Pancreas (tissue), 10 donors: ENCODE results near the gene HHAT. TPM values are rescaled to one million over a fixed set of nuclear protein-coding genes. Genes with fewer than 3 reads are reported as not detected.

Experiments
- ATAC-seq, 4 donors: fragments of 200-7000 bp; cut with Tn5 transposase; one replicate each; pipeline versions ENCODE4 v1.8.0 to v1.9.1; 2020; ENCODE audit warnings: mild to moderate bottlenecking in 4 of 4, moderate library complexity in 4 of 4
- DNase-seq, 6 donors: peaks; one replicate each; pipeline ENCODE4 v3.0.0-alpha.2; 2020
- FAIRE-seq: peaks from 2 replicates; lab custom pipeline; 2012; peaks lifted over from hg19 to GRCh38; lab: Jason Lieb, UNC
- H3K27ac ChIP-seq, 4 donors: fragments of 200-600 bp; sonication (generic); 1 replicate in 3 of 4; 2 replicates in 1 of 4; pipeline versions ENCODE4 v1.5.0 to v1.8.0; 2020
- H3K27me3 ChIP-seq, 4 donors: fragments of 200-600 bp; one replicate each; pipeline ENCODE4 v1.8.0; 2021
- H3K36me3 ChIP-seq, 3 donors: fragments of 200-600 bp; sonication (generic) in 1 of 3; one replicate each; pipeline versions ENCODE4 v1.5.0 to v1.8.0; 2020 to 2021
- H3K4me1 ChIP-seq, 3 donors: fragments of 200-600 bp; one replicate each; pipeline ENCODE4 v1.8.0; 2021
- H3K4me3 ChIP-seq, 4 donors: fragments of 200-600 bp; sonication (generic) in 2 of 4; one replicate each; pipeline versions ENCODE4 v1.5.0 to v1.8.0; 2020 to 2021
- H3K9me3 ChIP-seq, 4 donors: fragments of 200-600 bp; one replicate each; pipeline ENCODE4 v1.8.0; 2021
- CTCF ChIP-seq, 4 donors: fragments of 200-600 bp; sonication (generic) in 3 of 4; IDR thresholded peaks; one replicate each; pipeline versions ENCODE4 v1.5.0 to v1.8.0; 2021; ENCODE audit warnings: antibody characterized with exemption in 4 of 4
- WGBS, 2 donors: extraction: QIAGEN DNeasy Blood & Tissue Kit; methylation state at CpG; one replicate each; pipeline ENCODE4 v1.1.7; 2013; 5-methylcytosine and 5-hydroxymethylcytosine counted together
- intact Hi-C, 3 donors: fragments of 100-400 bp; cut with DNase I; formaldehyde crosslinking; loops; one replicate each; pipeline versions ENCODE4 v1.11.1 to v1.14.2; 2022
- polyA plus RNA-seq, 2 donors: library from polyadenylated mRNA; stranded (reverse); fragments of 200-250 nt; gene quantifications; one replicate each; pipeline ENCODE4 v1.2.3, GENCODE V29; 2013
- total RNA-seq, 6 donors: library from RNA; stranded (reverse); fragmentation: NEBNext Ultra II Directional in 4 of 6; extraction: Animal tissue kit (Norgen Biotek cat#: 25700) in 4 of 6; gene quantifications; one replicate each; pipeline versions ENCODE4 v1.2.1 to v1.2.4, GENCODE V29; 2021 to 2023
- donor health status: healthy with polysubstance abuse.
- donor health status: DM: no; HTN: no; CAD: no; lungs with moderate emphysema.
- donor health status: DM: no; HTN: no; CAD: no.
- donor health status: control.
- donor health status: control.
- donor health status: Bipolar disorder and iron deficiency.
- donor health status: DM: yes; HTN: yes; CAD: no.
- donor health status: DM: no; HTN: no; CAD: no.
- donor health status: DM: no; HTN: no; CAD: no.
- donor health status: DM: yes; HTN: yes; CAD: no.

HHAT gene
- total and polyA plus RNA-seq, 8 donors: 1.3 to 4.1 (median 2.4) TPM

GRCh38 chr1:210535761-210536160 is 207.1 kb downstream of the HHAT start:
- H3K4me3 ChIP-seq: no peak overlapping the region
- H3K4me1 ChIP-seq: no peaks in the 10 kb centered on the region
- no peak for TF ChIP-seq CTCF (IDR thresholded peaks at IDR 0.05)
- no peaks in the 10 kb centered on the region for H3K9me3 ChIP-seq
- no peak overlapping the region for H3K27ac ChIP-seq
- FAIRE-seq (no peak), DNase-seq (no peak), ATAC-seq (no peak)
- intact Hi-C loops: no loop called here
- 61 to 69% methylated on average over 4 of the region's 4 CpGs for WGBS, 2 donors
- H3K27me3 ChIP-seq: no peaks in the 10 kb centered on the region
- no peaks in the 10 kb centered on the region for H3K36me3 ChIP-seq

- 35 to 48% methylated on average over 4 of the region's 4 CpGs for WGBS, 2 donors
- no peak for ATAC-seq
- DNase-seq: no peak
- no peak for FAIRE-seq
- Histone ChIP-seq H3K9me3 (no peaks in the 10 kb centered on the region), H3K36me3 (no peaks in the 10 kb centered on the region), H3K27me3 (no peaks in the 10 kb centered on the region), H3K4me1 (no peaks in the 10 kb centered on the region), H3K4me3 (no peak overlapping the region), H3K27ac (no peak overlapping the region)
- no peak for TF ChIP-seq CTCF (IDR thresholded peaks at IDR 0.05)
- intact Hi-C loops: no loop called here
These were observed 207.7 kb downstream of the HHAT start for GRCh38 chr1:210536254-210536961.

- Histone ChIP-seq H3K36me3 (no peaks in the 10 kb centered on the region), H3K9me3 (no peaks in the 10 kb centered on the region), H3K4me3 (no peak overlapping the region), H3K4me1 (no peaks in the 10 kb centered on the region), H3K27me3 (no peaks in the 10 kb centered on the region), H3K27ac (no peak overlapping the region)
- TF ChIP-seq CTCF (IDR thresholded peaks at IDR 0.05): no peak
- 42 to 62% methylated on average over 3 of the region's 3 CpGs for WGBS, 2 donors
- FAIRE-seq: no peak
- ATAC-seq: no peak
- intact Hi-C loops: no loop called here
- no peak for DNase-seq
These were observed 211.6 kb downstream of the HHAT start for GRCh38 chr1:210540288-210540687.

GRCh38 chr1:210541680-210542358 is 213.1 kb downstream of the HHAT start:
- no peak overlapping the region for H3K27ac ChIP-seq
- TF ChIP-seq CTCF (IDR thresholded peaks at IDR 0.05): no peak
- H3K36me3 ChIP-seq: no peaks in the 10 kb centered on the region
- ATAC-seq (no peak), DNase-seq (no peak), FAIRE-seq (no peak)
- WGBS, 2 donors: 67 to 68% methylated on average over 6 of the region's 6 CpGs
- no peaks in the 10 kb centered on the region for H3K9me3 ChIP-seq
- H3K4me3 ChIP-seq: no peak overlapping the region
- intact Hi-C loops: no loop called here
- H3K27me3 ChIP-seq: no peaks in the 10 kb centered on the region
- H3K4me1 ChIP-seq: no peaks in the 10 kb centered on the region

- H3K36me3 ChIP-seq: no peaks in the 10 kb centered on the region
- H3K4me3 ChIP-seq: no peak overlapping the region
- WGBS, 2 donors: 49 to 63% methylated on average over 5 of the region's 5 CpGs
- intact Hi-C loops: no loop called here
- no peaks in the 10 kb centered on the region for H3K4me1 ChIP-seq
- no peak overlapping the region for H3K27ac ChIP-seq
- H3K9me3 ChIP-seq: no peaks in the 10 kb centered on the region
- no peak for TF ChIP-seq CTCF (IDR thresholded peaks at IDR 0.05)
- FAIRE-seq (no peak), ATAC-seq (no peak), DNase-seq (no peak)
- no peaks in the 10 kb centered on the region for H3K27me3 ChIP-seq
These were observed 223.2 kb downstream of the HHAT start for GRCh38 chr1:210551899-210552298.
